Measurements from ENCODE around the gene MTSS2.

The MTSS2 gene

GRCh38 chr16:70698901-70699300, 13.0 kb upstream of the MTSS2 start:
- no peak for DNase-seq

GRCh38 chr16:70697594-70698170, 11.8 kb upstream of the MTSS2 start:
- DNase-seq, result no peak

GRCh38 chr16:70696952-70697593, 11.2 kb upstream of the MTSS2 start:
- peak in 1 of 2 donors; percentile 13 for DNase-seq

- DNase-seq, result no peak
These were observed 10.5 kb upstream of the MTSS2 start for GRCh38 chr16:70696355-70696754.

- DNase-seq, result no peak
These were observed 9.6 kb upstream of the MTSS2 start for GRCh38 chr16:70695331-70696070.

GRCh38 chr16:70694868-70695218, 9.0 kb upstream of the MTSS2 start:
- no peak for DNase-seq

GRCh38 chr16:70694088-70694867, 8.4 kb upstream of the MTSS2 start:
- DNase-seq, result no peak

GRCh38 chr16:70692873-70693671, 7.2 kb upstream of the MTSS2 start:
- no peak for DNase-seq

- no peak for DNase-seq
These were observed 6.4 kb upstream of the MTSS2 start for GRCh38 chr16:70692130-70692872.

- no peak for DNase-seq
These were observed 5.6 kb upstream of the MTSS2 start for GRCh38 chr16:70691223-70692129.

GRCh38 chr16:70689970-70690891, 4.4 kb upstream of the MTSS2 start:
- no peak for DNase-seq

GRCh38 chr16:70689035-70689969, 3.4 kb upstream of the MTSS2 start:
- no peak for DNase-seq

- no peak for DNase-seq
These were observed 2.4 kb upstream of the MTSS2 start for GRCh38 chr16:70688246-70688742.

- DNase-seq, result no peak
These were observed 1.9 kb upstream of the MTSS2 start for GRCh38 chr16:70687671-70688245.

- DNase-seq, result no peak
These were observed 1.3 kb upstream of the MTSS2 start for GRCh38 chr16:70687102-70687511.

- DNase-seq, result no peak
These were observed 686 bp upstream of the MTSS2 start for GRCh38 chr16:70686376-70687101.
